Left lung (tissue), 10 donors: ENCODE data around the gene UAP1L1. TPM values are rescaled to one million over a fixed set of nuclear protein-coding genes. Genes with fewer than 3 reads are reported as not detected.

Source experiments
- ATAC-seq: fragments of 200-7000 bp; cut with Tn5 transposase; one replicate; pipeline ENCODE4 v1.9.1; 2020; ENCODE audit warnings: moderate library complexity
- DNase-seq, 4 donors: peaks; one replicate each; pipeline ENCODE4 v3.0.0-alpha.2; 2013 to 2020
- H3K27ac ChIP-seq, 2 donors: fragments of 200-600 bp; sonication (generic) in 1 of 2; one replicate each; pipeline versions ENCODE4 v1.5.0 to v1.8.0; 2020 to 2021
- H3K27me3 ChIP-seq, 2 donors: fragments of 200-600 bp; sonication (generic) in 1 of 2; one replicate each; pipeline versions ENCODE4 v1.5.0 to v1.8.0; 2020 to 2021
- H3K36me3 ChIP-seq, 2 donors: fragments of 200-600 bp; sonication (generic) in 1 of 2; one replicate each; pipeline versions ENCODE4 v1.5.0 to v1.8.0; 2020 to 2021
- H3K4me1 ChIP-seq, 2 donors: fragments of 200-600 bp; one replicate each; pipeline ENCODE4 v1.8.0; 2021
- H3K4me3 ChIP-seq, 2 donors: fragments of 200-600 bp; sonication (generic) in 1 of 2; one replicate each; pipeline versions ENCODE4 v1.5.0 to v1.8.0; 2020 to 2021; ENCODE audit warnings: mild to moderate bottlenecking in 1 of 2
- H3K9me3 ChIP-seq, 2 donors: fragments of 200-600 bp; sonication (generic) in 1 of 2; one replicate each; pipeline versions ENCODE4 v1.5.0 to v1.8.0; 2020 to 2021
- CTCF ChIP-seq, 2 donors: fragments of 200-600 bp; sonication (generic) in 1 of 2; IDR thresholded peaks; one replicate each; pipeline versions ENCODE4 v1.5.0 to v1.8.0; 2021; ENCODE audit warnings: antibody characterized with exemption in 2 of 2
- intact Hi-C, 2 donors: fragments of 100-400 bp; cut with DNase I; formaldehyde crosslinking; loops; one replicate each; pipeline versions ENCODE4 v1.11.2 to v1.14.2; 2022
- polyA plus RNA-seq, 6 donors: library from polyadenylated mRNA; unstranded; fragments of 120-200 nt; gene quantifications; one replicate each; pipeline ENCODE4 v1.2.1, GENCODE V29; 2013; ENCODE audit not compliant: insufficient read length in 6 of 6
- total RNA-seq, 2 donors: library from RNA; stranded (reverse); fragmentation: NEBNext Ultra II Directional; extraction: Animal tissue kit (Norgen Biotek cat#: 25700); gene quantifications; one replicate each; pipeline ENCODE4 v1.2.1, GENCODE V29; 2021
- donor health status: DM: no; HTN: yes; CAD: no.
- donor health status: DM: no; HTN: no; CAD: no.

The UAP1L1 gene
- total and polyA plus RNA-seq, 8 donors = 4.6 to 43.1 (median 6.8) TPM

- intact Hi-C loops = loop anchor here in 1 of 2 donors (10.0 kb wide), 1 partner anchor 284 kb away; no protein-coding TSS in a partner anchor
- Histone ChIP-seq H3K4me1 (peaks cover 11 to 35% of the 10 kb centered on the region in 2 donors), H3K36me3 (no peaks in the 10 kb centered on the region), H3K27me3 (peaks cover 0 to 21% of the 10 kb centered on the region in 2 donors), H3K4me3 (peak overlapping the region in 1 of 2 donors; percentile 41), H3K9me3 (no peaks in the 10 kb centered on the region), H3K27ac (no peak overlapping the region)
- no peak for TF ChIP-seq CTCF (IDR thresholded peaks at IDR 0.05)
- ATAC-seq (no peak), DNase-seq (no peak)
Observed at GRCh38 chr9:137068539-137069507, 8.5 kb upstream of the UAP1L1 start.

DNA sequence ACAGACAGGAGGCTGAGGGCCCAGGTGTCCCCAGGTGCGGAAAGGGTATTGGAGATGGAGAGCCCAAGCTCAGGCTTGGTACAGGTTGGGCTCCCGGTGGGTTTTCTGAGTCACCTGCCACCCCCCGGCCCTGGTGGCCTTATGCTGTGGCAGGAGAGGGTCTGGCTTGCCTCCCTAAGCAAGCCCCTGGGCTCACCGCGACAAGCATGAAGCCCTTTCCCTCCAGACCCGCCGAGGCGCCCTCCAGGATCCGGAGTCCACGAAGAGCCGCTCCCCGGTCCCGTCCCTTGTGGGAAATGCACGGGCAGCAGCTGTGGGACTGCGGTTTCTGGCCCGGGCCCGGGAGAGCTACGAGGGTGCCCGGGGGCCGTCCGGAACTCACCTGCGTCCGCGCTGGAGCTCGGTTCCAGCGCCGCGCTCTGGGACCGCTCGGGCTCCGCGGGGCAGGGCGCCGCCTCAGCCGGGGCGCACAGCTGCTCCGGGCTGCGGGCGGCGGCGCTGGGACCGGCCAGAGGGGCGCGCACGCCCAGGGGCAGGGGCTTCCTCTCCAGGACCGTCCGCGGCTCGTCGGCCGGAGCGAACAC is 7.7 kb upstream of the UAP1L1 start:
- H3K27me3 ChIP-seq = peaks cover 0 to 21% of the 10 kb centered on the region in 2 donors

DNA sequence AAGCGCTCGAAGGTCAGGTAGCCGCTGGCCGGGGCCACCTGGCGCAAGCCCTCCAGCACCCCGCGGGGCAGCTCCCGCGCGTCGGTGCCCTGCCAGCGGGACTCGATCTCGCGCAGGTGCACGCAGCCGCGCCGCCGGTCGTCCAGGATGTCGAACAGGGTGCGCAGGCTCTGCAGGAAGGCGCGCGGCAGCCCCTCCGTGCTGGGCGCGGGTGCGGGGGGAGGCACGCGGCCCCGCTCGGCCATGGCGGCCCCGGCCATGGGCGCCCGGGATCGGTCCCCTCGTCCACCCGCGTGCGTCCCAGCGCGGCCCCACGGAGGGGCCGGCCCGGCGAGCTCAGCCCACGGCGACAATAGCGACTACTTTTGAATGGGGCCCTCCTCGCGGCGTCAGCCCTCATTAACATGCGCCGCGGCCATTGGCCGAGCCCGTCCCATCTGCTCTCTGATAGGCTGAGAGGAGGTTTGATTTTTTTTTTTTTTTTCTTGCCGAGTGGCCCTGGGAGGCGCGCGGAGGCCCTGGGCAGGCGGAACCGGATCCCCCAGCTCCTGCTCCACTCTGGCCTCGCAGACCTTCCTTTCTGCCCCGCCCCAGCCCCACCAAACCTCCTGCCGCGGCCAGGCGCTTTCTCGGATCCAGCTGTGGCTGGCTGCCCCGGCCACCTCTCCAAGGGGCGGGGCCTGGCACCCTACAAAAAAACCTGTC is 7.0 kb upstream of the UAP1L1 start, which contains the start of gene SAPCD2:
Gene SAPCD2 (minus strand): TSS at position 357 of the 705 bp plus-strand sequence. CDS start 97 bp downstream, at position 260.
- peak within 1 kb of the TSS; percentile 53 to 76 for H3K27ac ChIP-seq
- no peak for TF ChIP-seq CTCF (IDR thresholded peaks at IDR 0.05)
- no peaks in the 10 kb centered on the region for H3K9me3 ChIP-seq
- peaks cover 0 to 21% of the 10 kb centered on the region in 2 donors for H3K27me3 ChIP-seq
- peak within 1 kb of the TSS; percentile 29 to 41 for H3K4me3 ChIP-seq
- peaks cover 11 to 30% of the 10 kb centered on the region in 2 donors for H3K4me1 ChIP-seq
- peak; percentile 93 for ATAC-seq
- peak; percentile 81 to 93 (median 91) for DNase-seq
- no peaks in the 10 kb centered on the region for H3K36me3 ChIP-seq
- intact Hi-C loops = no loop called here

More for the DNA sequence above, 7.7 kb upstream of the UAP1L1 start:
- Histone ChIP-seq H3K4me1 (peaks cover 11 to 30% of the 10 kb centered on the region in 2 donors), H3K9me3 (no peaks in the 10 kb centered on the region), H3K27ac (no peak overlapping the region), H3K4me3 (peak overlapping the region in 1 of 2 donors; percentile 41), H3K36me3 (no peaks in the 10 kb centered on the region)
- intact Hi-C loops = loop anchor here in 1 of 2 donors (10.0 kb wide), 1 partner anchor 285 kb away; no protein-coding TSS in a partner anchor
- TF ChIP-seq CTCF (IDR thresholded peaks at IDR 0.05) = no peak
- DNase-seq (no peak), ATAC-seq (no peak)

DNA sequence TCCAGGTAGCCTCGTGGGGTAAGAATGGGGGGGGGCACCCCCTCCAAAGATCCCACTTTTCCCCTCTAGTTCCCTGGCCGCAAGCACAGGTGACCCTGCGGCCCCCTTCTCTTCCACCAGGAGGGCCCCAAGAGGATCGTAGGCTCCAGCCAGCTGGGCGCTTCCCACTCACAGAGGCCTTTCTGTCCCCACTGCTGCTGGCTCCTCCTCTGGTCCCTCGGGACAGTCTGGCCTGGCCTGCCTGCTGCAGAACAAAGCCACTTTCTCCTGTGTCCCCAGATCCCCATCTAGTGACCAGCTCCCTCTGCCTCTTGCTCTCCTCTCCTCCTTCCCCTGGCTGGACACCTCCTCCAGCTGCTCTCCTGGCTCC is 6.4 kb upstream of the UAP1L1 start:
- Histone ChIP-seq H3K36me3 (no peaks in the 10 kb centered on the region), H3K4me1 (peaks cover 11 to 30% of the 10 kb centered on the region in 2 donors), H3K27me3 (peaks cover 0 to 21% of the 10 kb centered on the region in 2 donors), H3K9me3 (no peaks in the 10 kb centered on the region), H3K4me3 (peak overlapping the region; percentile 29 to 41), H3K27ac (peak overlapping the region; percentile 53 to 76)
- DNase-seq (no peak), ATAC-seq (peak; percentile 30)
- intact Hi-C loops = no loop called here
- peak in 1 of 2 donors; percentile 25 for TF ChIP-seq CTCF (IDR thresholded peaks at IDR 0.05)
